HS-5 (cell line): Measurements from ENCODE around the gene SND1.

Source experiments
- DNase-seq: peaks from one replicate; pipeline ENCODE4 v3.0.0-alpha.2; 2012; ENCODE audit warnings: low read depth

SND1 gene

DNA sequence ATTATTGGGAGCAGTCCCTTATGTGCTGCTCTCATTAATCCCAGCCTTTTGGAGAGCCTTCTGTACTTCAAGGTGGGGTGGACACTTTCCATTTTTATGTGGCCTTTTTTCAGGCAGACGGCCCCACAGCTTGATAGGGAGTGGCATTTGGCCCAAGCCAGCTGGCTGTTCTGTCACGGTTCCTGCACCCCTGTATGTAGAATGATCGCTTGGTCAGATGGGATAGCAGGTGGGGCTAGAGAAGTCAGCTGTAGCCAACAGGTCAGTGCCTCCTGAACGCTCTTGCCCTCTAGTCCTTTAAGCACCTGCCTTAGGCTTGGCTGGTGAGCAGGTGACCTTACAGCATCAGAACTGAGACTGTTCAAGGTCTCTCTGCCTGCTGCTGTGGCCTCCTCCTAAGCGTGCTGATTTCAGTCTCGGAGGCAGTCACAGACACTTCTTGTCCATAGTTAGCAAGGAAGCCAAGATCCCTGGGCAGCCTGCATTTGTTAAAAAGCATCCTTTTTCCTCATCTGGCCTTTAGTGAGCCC lies 283.9 kb downstream of the SND1 start:
- no peak for DNase-seq

DNA sequence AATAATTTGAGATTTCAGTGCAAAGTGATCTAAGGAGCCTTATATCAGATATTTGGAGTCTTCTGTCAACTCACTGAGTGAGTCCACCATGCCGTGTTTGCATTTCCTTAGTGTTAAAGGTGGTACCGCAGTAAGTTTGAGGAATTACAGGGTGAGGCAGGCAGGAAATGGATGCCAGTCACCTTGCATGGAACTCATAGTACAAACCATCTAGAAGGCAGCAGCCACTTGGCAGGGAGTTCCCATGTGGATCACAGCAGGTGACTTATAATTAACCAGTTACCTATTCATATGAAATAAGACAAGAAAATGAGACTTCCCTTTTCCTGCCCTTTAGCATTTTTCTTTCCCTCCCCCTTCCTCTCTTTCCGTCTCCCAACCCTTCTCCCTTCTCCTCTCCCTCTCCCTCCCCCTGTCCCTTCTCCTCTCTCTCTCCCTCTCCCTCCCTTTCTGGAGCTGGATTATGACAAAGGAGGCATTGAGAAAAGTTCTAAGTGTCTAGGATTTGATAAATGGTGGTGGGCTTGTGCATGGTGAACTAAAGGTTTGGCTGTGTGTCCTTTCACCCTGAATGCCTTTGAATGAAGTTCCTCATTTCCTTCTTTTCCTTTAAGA lies 285.2 kb downstream of the SND1 start:
- no peak for DNase-seq

DNA sequence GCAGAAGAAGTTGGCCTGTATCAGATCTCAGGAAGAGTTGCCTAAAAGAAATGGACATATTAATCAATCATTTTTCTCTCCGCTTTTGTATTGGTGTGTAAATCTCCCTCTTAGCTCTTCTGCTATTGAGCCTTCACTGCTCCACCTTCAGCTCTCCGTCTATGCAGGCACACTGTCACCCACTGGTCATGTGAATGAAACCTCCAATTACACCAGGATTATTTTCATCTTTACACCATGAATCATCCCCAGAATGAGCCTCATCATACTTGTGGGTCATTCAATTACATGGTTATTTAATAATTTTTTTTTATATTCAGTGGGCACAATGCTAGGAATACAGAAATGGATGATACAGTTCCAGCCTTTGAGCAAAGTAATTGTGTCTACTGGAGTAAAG lies 286.6 kb downstream of the SND1 start:
- DNase-seq = peak; percentile 46

DNA sequence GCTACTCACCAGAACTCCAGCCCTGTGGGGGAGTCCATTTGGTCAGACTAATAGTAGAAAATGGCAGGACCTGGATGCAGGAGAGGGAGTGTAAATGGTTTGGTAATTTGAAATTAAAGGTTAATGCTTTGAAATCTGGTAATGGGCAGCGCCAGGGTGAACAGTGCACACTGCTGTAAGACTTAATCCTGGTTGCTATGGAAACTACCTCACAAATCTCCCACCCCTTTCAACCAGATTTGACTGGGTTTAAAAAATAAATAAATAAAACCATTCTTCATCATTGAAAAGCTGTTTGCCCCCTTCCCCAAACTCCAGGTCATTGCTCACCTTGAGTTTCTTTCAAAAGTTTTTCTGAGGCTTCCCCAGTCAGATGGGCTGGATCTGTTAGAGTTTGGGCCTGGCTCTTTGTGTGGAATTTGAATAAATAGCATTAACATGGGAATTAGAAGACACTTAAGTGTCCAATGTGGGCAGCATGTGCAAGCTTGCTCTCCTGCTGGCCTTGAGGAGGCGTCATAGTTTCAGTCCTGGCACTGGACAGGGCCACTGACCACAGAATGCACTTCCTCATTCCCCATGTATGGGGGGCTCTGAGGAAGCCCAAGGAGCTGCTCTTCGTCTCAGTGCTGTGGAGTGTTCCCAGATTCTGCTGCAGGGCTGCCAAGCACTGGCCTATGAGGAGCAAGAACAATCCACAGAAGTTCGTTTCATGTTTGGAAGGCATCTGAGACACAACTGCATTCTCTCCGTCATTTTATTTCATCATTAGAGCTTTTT lies 288.6 kb downstream of the SND1 start:
- DNase-seq = no peak

DNA sequence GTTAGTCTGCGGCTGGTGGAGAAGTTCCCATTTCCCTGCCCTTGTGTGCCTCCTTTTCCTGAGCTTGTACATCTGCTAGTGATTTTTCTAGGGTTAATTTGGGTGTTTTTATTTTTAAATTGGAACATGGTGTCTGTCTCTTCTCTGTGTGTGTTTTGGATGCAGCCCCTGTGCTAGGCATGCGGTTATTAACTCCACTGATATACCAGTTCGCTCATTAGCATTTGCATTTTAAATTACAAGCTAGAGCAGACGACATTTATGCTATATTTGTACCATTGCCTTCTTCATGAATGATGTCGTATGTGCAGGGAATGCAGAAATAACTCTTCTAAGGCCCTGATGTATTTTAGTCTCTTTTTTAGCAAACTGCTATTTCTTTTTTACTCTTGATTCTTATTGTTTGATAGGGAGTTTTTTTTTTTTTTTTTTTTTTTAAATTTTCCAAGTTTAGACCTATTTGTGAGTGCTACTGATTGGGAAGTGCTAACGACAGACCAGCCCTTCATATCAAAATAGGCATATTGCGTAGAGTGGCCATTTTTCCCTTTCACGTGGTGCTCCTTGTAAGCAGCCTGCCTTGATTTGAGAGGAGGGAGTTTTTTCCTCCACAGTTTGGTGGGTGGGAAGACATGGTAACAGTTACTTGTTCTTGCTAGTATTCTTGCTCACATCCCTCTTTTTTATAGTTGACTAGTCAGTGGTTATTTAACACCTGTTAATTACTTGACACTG lies 289.6 kb downstream of the SND1 start:
- DNase-seq = no peak

DNA sequence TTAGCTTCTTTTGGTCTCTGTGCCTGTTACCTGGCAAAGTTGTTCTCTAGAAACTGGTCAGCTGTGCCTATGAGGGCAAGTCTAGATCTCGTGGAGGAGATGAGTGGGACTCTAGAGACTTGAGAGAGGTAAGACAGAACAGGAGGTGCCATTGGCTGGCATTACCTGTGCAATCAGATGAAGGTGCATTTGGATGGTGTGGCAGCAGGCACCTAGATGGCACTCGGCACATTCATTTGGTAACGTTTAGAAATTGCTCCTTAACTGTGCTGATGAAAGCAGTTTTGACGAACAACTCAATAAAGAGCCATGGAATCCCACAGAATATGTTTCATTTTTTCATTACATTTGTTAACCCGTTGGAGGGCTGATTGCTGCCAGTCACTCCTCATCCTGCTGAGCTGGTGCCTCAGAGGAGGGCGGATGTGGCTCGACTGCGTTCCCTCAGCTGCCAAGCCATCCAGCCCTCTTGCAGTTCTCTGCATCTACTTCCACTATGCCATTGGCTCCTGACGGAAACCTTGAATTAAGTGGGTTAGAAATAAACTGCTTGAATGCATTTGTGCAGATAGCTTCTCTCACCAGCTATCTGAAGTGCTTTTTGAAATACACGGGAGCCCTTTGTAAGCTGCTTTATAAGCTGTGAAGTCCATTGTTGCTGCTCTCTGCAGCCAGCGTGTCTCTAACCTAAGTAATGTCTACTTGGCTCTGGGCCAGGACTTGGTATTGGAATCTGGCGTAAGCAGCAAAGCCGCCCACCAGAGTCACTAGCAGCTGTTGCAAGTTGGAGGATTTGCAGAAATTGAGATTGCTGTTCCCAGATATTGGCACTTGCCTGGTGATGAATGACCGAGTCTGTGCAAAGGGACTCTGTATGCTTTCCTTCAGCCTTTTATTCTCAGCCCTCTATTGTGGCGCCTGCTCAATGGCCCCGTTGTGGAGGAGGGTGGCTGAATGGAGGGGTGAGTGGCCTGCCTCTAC lies 291.8 kb downstream of the SND1 start:
- DNase-seq = no peak

DNA sequence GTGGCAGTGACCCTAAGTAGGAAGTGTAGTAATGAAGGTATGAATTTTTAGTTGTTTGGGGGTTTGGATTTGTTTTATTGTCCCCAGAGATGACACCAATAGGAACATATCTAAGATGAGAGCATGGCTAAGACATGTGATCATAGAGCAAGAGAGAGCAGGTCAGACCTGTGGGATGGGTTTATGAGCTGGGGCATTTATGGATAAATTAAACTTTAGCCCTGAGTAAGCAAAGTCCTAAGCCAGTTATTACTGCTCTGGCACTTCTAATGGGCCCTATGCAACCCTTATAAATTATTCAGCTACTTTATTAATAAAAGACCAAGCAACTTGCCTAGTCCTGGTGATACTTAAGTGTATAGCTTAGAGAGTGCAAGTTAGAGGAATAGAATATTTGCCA lies 294.1 kb downstream of the SND1 start:
- no peak for DNase-seq

DNA sequence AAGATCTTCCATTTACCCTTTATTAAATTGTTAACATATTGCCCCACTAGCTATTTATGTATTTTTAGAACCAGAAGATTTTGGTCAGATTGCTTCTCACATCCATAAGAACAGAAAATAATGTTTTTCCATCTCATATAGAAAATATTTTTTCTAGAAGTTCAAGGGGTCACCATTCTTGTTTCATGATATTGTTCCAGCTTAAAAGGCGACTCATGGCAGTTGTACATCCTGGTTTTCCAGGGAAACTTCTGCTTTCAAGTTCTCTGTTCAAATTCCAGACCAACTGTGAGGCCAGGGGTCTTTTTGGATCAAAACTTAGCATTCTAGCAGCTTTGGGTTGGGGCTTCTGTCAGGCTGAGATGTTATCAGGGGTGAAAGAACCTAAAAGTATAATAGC lies 294.9 kb downstream of the SND1 start:
- no peak for DNase-seq

DNA sequence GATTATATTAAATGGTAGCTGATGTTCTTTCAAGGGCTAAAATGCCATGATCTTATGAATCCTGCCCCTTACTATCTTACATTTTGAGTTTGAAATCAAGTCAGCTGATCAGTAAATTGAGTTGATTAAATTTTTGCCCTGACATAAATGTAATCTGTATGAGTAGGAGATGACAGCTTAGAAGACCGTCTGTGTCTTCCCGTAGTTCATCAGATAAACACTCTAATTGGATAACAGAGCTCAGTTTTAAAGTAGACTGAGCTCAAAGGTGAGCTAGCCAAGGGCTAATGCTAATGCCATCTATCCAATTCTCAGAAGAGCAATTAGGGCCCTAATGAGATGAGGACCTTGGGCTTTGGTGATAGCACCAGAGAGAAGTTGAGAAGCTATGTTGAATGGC lies 296.3 kb downstream of the SND1 start:
- DNase-seq = no peak

DNA sequence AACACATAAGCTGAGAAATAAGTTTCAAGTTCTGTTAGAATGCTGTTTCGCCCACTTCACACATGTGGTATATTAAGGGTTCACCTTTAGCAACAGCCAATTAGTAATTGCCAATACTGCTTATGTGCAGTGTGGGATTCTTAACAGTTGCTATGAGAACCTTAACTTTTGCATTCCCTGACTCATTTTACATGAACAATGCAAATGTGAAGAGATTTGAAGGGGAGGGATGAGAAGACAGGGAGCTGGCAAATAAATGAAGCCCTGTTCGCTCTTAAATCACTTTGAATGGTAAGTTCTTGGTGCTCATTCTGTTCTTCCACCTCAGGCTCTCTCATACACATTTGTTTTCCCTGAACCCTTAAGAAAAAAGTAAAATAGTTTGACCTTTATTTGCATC lies 296.9 kb downstream of the SND1 start:
- DNase-seq = no peak

DNA sequence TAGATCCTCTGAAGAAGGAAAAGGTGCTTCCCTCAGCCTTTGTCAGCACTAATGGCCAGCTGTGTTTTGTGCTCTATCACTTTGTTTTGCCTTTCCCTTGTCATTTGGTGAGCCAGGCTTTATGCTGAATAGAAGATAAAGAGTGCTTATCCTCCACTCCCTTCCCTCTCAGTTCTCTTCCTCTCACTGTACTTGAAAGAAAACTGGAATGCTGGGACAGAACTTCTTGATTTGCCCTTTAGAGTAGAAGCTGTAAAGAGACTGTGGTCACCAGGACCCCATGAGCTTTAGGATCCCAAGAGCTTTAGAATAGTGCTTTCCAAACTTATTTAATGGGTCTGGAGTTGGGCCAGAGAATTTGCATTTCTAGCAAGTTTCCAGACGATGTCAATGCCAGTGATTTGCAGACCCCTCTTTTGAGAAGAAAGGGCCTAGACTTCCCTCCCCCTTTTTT lies 297.8 kb downstream of the SND1 start:
- DNase-seq = no peak

DNA sequence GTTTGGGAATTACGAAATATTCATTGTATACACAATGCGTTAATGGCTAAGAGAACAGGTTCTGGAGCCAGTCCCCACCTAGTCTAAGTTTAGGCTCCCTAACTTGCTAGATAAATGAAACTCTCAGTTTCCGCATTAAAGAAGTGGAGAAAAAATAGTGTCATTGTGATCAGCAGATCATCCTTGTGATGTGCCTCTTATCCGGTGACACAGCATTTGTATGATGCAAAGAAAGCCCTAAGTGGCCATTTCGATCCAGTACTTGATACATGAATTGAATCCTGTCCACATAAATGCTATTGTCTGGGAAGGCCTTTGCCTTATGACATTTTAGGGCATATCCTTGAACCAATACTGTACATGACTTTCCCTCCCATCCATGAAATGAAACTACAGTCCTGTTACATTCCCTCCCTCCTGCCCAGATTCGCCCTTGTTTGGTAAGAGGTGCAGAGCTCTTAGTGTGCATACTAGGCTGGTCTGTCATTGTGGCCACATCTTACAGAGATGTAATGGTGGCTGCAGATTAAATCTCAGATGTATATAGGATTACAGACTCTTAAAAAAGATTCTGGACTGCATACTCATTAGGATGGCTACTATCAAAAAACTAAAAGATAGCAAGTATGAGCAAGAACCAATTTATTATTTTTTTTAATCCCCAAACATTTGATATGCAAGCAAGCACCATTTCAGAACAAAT lies 298.4 kb downstream of the SND1 start:
- no peak for DNase-seq

DNA sequence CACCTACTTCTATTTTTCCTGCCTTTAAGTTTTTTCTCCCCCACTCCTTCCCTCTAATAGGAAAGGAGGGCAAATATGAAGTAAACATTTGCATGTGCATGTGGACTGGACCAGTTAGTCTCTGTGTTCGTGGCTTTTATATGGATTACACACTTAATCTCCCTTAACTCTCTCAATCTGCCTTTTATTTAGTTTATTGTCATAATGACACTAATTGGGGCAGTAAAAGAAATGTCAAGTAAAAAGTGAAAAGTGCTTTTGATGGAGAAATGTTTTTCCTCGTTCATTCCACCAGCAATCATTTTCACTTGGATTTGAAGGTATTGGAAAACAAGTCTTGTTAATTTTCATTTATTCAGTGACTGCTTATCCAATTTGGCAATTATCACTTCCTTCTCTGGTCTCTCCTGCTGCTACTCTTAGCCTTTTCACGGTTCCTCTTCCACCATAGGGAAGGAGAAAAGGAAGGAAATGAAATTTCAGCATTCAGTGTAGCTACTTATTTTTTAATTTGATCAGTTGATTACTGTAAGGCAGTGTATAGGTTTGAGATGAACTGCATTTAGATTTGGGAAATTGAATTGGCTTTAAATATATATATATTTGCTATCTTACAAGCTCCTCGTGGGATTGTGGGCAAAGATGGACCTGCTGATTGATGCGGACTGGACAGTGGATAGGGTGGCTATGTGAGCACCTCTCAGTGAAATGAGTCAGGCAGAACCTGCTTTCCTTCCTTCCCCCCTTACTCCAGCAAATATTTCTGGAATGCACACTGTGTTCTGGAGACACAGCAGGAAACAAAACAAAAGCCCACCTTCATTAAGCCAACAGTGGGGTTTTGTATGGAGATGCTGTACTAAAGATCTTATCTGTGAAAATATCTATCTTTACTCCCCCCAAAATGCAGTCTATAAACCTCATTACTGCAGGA lies 301.7 kb downstream of the SND1 start:
- no peak for DNase-seq

DNA sequence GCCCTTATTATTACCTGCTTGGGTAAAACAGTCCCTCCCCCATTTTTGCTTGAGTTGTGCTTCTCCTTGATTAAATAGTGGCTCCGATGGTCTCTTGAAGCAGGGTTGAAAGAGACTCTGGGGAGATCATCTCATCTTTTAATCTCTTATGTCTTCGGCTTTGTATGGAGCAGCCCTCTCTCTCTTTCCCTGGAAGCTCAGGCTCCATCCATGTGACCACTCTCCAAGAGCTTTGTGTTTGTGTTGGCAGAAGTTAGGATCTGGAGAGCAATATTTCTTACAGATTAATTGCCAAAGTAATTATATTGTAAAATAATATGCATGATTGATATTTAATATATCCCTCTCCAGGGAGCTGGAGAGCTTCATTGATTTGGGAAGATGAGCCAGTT lies 302.4 kb downstream of the SND1 start:
- no peak for DNase-seq

DNA sequence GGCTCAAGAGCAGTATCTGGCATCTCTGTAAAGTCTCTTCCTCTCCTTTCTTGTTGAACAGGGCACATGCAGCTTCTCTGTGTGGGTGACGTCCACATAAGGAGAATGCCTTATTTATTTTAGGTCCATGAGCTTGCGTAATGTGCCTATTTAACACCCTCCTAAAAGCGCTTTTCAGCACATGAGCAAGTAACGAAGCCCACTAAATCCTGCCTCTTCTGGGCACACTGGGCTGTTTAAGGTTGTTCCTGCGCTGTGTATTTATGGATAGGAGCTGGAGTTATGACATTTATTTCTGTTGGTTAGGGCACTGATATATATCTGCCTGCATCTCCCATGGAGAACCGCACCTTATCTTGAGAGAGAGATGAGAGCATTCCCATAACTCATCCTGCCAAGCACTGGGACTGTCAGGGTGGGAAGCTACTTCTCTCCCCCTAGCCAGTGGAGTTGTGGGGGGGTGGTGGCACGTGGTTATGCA lies 303.1 kb downstream of the SND1 start:
- DNase-seq = no peak

DNA sequence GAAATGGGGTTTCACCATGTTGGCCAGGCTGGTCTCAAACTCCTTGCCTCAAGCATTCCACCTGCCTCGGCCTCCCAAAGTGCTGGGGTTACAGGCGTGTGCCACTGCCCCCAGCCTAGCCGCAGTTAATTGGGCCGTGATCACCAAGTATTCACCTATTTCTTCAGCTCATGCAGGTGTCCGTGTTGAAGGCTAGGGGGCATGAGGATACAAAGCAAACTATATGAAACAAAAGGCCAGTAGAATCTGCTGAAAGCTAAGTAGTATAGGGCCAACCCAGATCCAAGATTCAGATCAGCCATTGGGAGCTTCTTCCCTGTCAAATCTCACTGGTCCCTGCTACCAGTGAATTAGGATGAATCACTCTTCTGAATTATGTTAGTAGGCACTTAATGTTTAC lies 305.9 kb downstream of the SND1 start:
- no peak for DNase-seq

DNA sequence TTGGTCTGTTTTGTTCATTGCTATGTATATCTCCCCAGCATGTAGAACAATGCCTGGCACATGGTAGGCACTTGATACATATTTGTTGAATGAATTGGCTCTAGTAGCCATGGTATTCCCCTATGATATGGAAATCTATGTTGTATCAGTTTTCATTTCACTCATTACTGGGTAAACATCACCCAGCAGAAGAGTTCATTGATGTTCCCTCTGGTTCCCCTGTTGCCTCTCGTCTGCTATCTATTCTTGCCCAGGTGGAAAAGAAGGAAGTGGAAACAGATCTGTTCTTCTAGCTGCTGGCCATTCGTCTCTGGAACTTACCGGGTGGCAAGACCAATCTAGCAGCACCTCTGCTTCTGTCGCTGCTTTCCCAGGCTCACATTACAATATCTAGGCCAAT lies 307.8 kb downstream of the SND1 start:
- no peak for DNase-seq

DNA sequence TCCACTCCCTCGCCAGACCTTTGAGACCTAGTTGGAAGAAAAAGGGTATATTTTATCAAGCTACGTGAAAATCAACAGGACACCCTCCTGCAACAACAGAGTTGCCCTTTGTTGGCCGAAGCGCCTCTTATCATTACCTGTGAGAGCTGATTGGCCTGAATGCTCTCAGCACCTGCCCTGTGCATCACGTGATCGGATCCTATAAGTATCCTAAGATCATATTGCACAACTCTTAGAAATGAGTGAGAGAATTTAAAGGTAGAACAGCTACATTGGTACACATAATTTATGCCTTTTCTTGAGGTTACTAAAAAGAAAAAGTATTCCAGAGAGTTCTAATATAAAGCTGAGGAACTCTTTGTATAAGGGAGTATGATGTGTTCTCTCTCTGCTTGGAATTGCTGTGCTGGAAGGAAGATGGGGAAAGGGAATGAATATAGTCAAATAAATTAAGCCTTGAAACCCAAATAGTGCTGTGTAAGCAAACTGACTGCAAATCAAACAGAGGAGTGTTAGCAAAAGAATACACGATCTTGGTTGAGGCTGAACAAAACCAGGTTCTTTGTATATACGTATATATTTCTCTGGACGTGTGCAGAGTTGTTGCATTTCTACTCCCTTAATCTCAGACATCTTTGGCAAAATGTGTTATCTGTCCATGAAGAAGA lies 309.9 kb downstream of the SND1 start:
- DNase-seq = no peak
